ENCODE measurements around the gene NIPBL.
"Not testable (repeated sequence)": the region's sequence is repeated elsewhere in the genome, so short reads cannot be mapped to it uniquely, and the experiment has no call there.

NIPBL gene

GRCh38 chr5:37077146-37077545 lies 200.6 kb downstream of the NIPBL start:
- Histone ChIP-seq H3K27ac (no peak overlapping the region), H3K9ac (no peak overlapping the region)

GRCh38 chr5:37080697-37081096 lies 204.1 kb downstream of the NIPBL start:
- H3K27ac ChIP-seq: no peak overlapping the region
- H3K9me3 ChIP-seq: no peaks in the 10 kb centered on the region
- peaks cover 34% of the 10 kb centered on the region for H3K36me3 ChIP-seq
- H3K4me1 ChIP-seq: no peaks in the 10 kb centered on the region
- no peak overlapping the region for H3K4me2 ChIP-seq
- no peaks in the 10 kb centered on the region for H4K20me1 ChIP-seq
- TF ChIP-seq Cebpa-rat (IDR thresholded peaks at IDR 0.05): no peak
- no peaks in the 10 kb centered on the region for H3K27me3 ChIP-seq
- no peak overlapping the region for H3K9ac ChIP-seq
- H3K4me3 ChIP-seq: no peak overlapping the region

More at GRCh38 chr5:37077146-37077545, 200.6 kb downstream of the NIPBL start:
- H3K4me2 ChIP-seq: no peak overlapping the region
- TF ChIP-seq Cebpa-rat (IDR thresholded peaks at IDR 0.05): no peak
- peaks cover 27% of the 10 kb centered on the region for H3K36me3 ChIP-seq
- no peak overlapping the region for H3K4me3 ChIP-seq
- H3K27me3 ChIP-seq: no peaks in the 10 kb centered on the region
- no peaks in the 10 kb centered on the region for H3K4me1 ChIP-seq
- H4K20me1 ChIP-seq: no peaks in the 10 kb centered on the region
- H3K9me3 ChIP-seq: no peaks in the 10 kb centered on the region

GRCh38 chr5:37082977-37083376 lies 206.4 kb downstream of the NIPBL start:
- H3K27ac ChIP-seq, H3K4me1 ChIP-seq, H4K20me1 ChIP-seq, H3K9me3 ChIP-seq, H3K4me3 ChIP-seq, H3K27me3 ChIP-seq, H3K4me2 ChIP-seq, H3K9ac ChIP-seq: not testable (repeated sequence)
- H3K36me3 ChIP-seq: peaks cover 33% of the 10 kb centered on the region

- not testable (repeated sequence) for H3K4me3 ChIP-seq, H3K9me3 ChIP-seq, H3K9ac ChIP-seq, H3K27ac ChIP-seq, H3K27me3 ChIP-seq, H3K4me2 ChIP-seq, H4K20me1 ChIP-seq, H3K4me1 ChIP-seq
- peaks cover 25% of the 10 kb centered on the region; the same call in 1 of the 2 replicates for H3K36me3 ChIP-seq
These were observed 209.5 kb downstream of the NIPBL start for GRCh38 chr5:37086026-37086425.

GRCh38 chr5:37086466-37087173 lies 210.1 kb downstream of the NIPBL start:
- Histone ChIP-seq H3K9ac (no peak overlapping the region), H4K20me1 (no peaks in the 10 kb centered on the region), H3K9me3 (peaks cover 3% of the 10 kb centered on the region; the same call in 1 of the 2 replicates), H3K4me2 (no peak overlapping the region), H3K36me3 (peaks cover 29% of the 10 kb centered on the region; the same call in 1 of the 2 replicates), H3K4me1 (no peaks in the 10 kb centered on the region), H3K4me3 (no peak overlapping the region), H3K27ac (no peak overlapping the region), H3K27me3 (no peaks in the 10 kb centered on the region)
- TF ChIP-seq Cebpa-rat (IDR thresholded peaks at IDR 0.05): no peak

GRCh38 chr5:37088009-37088408 lies 211.4 kb downstream of the NIPBL start:
- no peaks in the 10 kb centered on the region for H3K4me1 ChIP-seq
- H3K9me3 ChIP-seq: peaks cover 3% of the 10 kb centered on the region; the same call in 1 of the 2 replicates

GRCh38 chr5:37090123-37090726 lies 213.7 kb downstream of the NIPBL start:
- no peaks in the 10 kb centered on the region for H3K4me1 ChIP-seq
- TF ChIP-seq Cebpa-rat (IDR thresholded peaks at IDR 0.05): no peak
- no peak overlapping the region for H3K9ac ChIP-seq
- no peaks in the 10 kb centered on the region for H3K27me3 ChIP-seq
- peaks cover 35% of the 10 kb centered on the region; the same call in 1 of the 2 replicates for H3K36me3 ChIP-seq
- no peak overlapping the region for H3K27ac ChIP-seq
- H3K4me3 ChIP-seq: no peak overlapping the region
- H3K4me2 ChIP-seq: no peak overlapping the region
- no peaks in the 10 kb centered on the region for H4K20me1 ChIP-seq
- H3K9me3 ChIP-seq: peaks cover 3% of the 10 kb centered on the region; the same call in 1 of the 2 replicates

More at GRCh38 chr5:37088009-37088408, 211.4 kb downstream of the NIPBL start:
- Histone ChIP-seq H4K20me1 (no peaks in the 10 kb centered on the region), H3K36me3 (peaks cover 38% of the 10 kb centered on the region; the same call in 1 of the 2 replicates), H3K27ac (no peak overlapping the region), H3K4me3 (no peak overlapping the region), H3K4me2 (no peak overlapping the region), H3K27me3 (no peaks in the 10 kb centered on the region), H3K9ac (no peak overlapping the region)
- TF ChIP-seq Cebpa-rat (IDR thresholded peaks at IDR 0.05): no peak

- Histone ChIP-seq H3K9me3 (peaks cover 3% of the 10 kb centered on the region; the same call in 1 of the 2 replicates), H3K9ac (no peak overlapping the region), H3K36me3 (peaks cover 31% of the 10 kb centered on the region; the same call in 1 of the 2 replicates), H3K4me2 (no peak overlapping the region), H3K4me3 (no peak overlapping the region), H3K27ac (no peak overlapping the region), H3K27me3 (no peaks in the 10 kb centered on the region), H3K4me1 (no peaks in the 10 kb centered on the region), H4K20me1 (no peaks in the 10 kb centered on the region)
- TF ChIP-seq Cebpa-rat (IDR thresholded peaks at IDR 0.05): no peak
These were observed 214.2 kb downstream of the NIPBL start for GRCh38 chr5:37090781-37091180.

GRCh38 chr5:37093795-37094194 lies 217.2 kb downstream of the NIPBL start:
- Histone ChIP-seq H3K9me3 (peaks cover 11% of the 10 kb centered on the region), H3K36me3 (peaks cover 19% of the 10 kb centered on the region; the same call in 1 of the 2 replicates)
- not testable (repeated sequence) for H3K4me3 ChIP-seq, H3K4me2 ChIP-seq, H3K27me3 ChIP-seq, H4K20me1 ChIP-seq, H3K4me1 ChIP-seq, H3K27ac ChIP-seq, H3K9ac ChIP-seq

GRCh38 chr5:37099267-37099666 lies 222.7 kb downstream of the NIPBL start:
- peaks cover 19% of the 10 kb centered on the region for H3K36me3 ChIP-seq
- not testable (repeated sequence) for H3K27me3 ChIP-seq, H3K27ac ChIP-seq, H3K4me2 ChIP-seq, H4K20me1 ChIP-seq, H3K4me1 ChIP-seq, H3K9ac ChIP-seq, H3K4me3 ChIP-seq
- H3K9me3 ChIP-seq: peaks cover 34% of the 10 kb centered on the region

Measured in BLaER1 (cell line).